Measurements from ENCODE around the gene NEAT1.

NEAT1 gene

GRCh38 chr11:65400307-65401072 is 22.1 kb upstream of the NEAT1 start:
- peaks cover 0 to 58% (median 43%) of the 10 kb centered on the region in 4 experiments for H3K36me3 ChIP-seq (ENCODE audit: control insufficient read depth in 4 of 4, insufficient read depth in 4 of 4, low read length in 3 of 4)
- WGBS (ENCODE audit: insufficient coverage): 92% methylated on average over 17 of the region's 17 CpGs
- no peaks in the 10 kb centered on the region for H3K9me3 ChIP-seq (ENCODE audit: control extremely low read depth in 1 of 5, control insufficient read depth in 4 of 5, insufficient read depth in 2 of 5, low read depth in 1 of 5, low read length in 4 of 5)
- no peak overlapping the region for H3K27ac ChIP-seq (ENCODE audit: insufficient read depth in 1 of 2, low read depth in 1 of 2, low read length in 2 of 2, poor library complexity in 1 of 2, severe bottlenecking in 2 of 2)
- H3K4me3 ChIP-seq (ENCODE audit: control insufficient read depth in 1 of 7, extremely low read depth in 1 of 7, insufficient read depth in 4 of 7, low read depth in 2 of 7, low read length in 6 of 7): no peak overlapping the region
- CTCF ChIA-PET: interaction anchor here (1.2 to 9.7 kb wide), 3 partner anchors 12 to 20 kb away, joined by 3 to 77 read pairs (median 7); no protein-coding TSS in a partner anchor
- H3K4me1 ChIP-seq (ENCODE audit: control extremely low read depth in 1 of 4, control insufficient read depth in 4 of 4, insufficient read depth in 4 of 4, low read length in 3 of 4): peaks cover 2 to 36% (median 34%) of the 10 kb centered on the region in 4 experiments
- no peak for DNase-seq
- POLR2A ChIA-PET: interaction anchor here (0.5 to 5.8 kb wide), 2 partner anchors 13 to 23 kb away, joined by 3 to 55 read pairs; partner anchors contain the start of gene NEAT1
- H3K27me3 ChIP-seq (replicated peaks in 2 of 5; ENCODE audit: control insufficient read depth in 4 of 5, insufficient read depth in 5 of 5, low read length in 4 of 5): no peaks in the 10 kb centered on the region

DNA sequence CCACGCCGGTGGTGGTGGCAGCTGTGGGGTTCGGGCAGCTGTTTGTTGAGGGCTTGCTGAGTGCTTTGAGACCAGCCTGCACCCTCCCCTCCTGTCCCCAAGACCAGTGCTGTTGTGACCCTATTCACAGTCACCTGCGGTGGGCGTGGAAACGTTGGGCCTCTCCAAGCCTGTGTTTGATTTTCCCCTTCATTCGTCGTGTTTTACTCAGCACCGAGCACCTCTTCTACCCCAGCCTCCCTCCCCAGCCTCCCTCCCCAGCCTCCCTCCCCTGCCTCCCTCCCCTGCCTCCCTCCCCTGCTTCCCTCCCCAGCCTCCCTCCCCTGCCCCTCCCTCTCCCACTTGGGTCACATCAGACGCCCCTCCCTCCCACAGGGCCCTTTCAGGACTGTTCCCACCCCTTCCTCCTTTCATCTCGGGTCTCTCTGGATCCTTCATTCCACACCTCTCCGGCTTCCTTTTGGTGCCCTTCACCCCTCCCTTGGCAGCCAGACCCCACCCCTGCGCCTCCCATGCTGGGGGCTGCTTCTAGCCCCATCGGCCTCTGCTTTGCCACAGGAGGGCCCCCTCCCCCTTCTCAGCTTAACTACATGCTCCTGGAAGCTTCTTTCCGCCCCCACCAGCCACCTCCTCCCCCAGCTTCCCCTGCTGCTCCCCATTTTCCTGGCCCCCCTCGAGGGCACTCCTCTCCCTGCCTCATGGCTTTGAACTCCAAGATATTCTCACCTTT is 21.4 kb upstream of the NEAT1 start:
- peak overlapping the region; percentile 46 to 58 for H3K27ac ChIP-seq (ENCODE audit: insufficient read depth in 1 of 2, low read depth in 1 of 2, low read length in 2 of 2, poor library complexity in 1 of 2, severe bottlenecking in 2 of 2)
- CTCF ChIA-PET: interaction anchor here (1.2 to 9.7 kb wide), 4 partner anchors 13 to 193 kb away, joined by 3 to 77 read pairs (median 6); no protein-coding TSS in a partner anchor
- DNase-seq: peak in 1 of 3 donors; percentile 22
- H3K36me3 ChIP-seq (ENCODE audit: control insufficient read depth in 4 of 4, insufficient read depth in 4 of 4, low read length in 3 of 4): peaks cover 0 to 54% (median 41%) of the 10 kb centered on the region in 4 experiments
- 70% methylated on average over 11 of the region's 16 CpGs for WGBS (ENCODE audit: insufficient coverage)
- no peaks in the 10 kb centered on the region for H3K27me3 ChIP-seq (replicated peaks in 2 of 5; ENCODE audit: control insufficient read depth in 4 of 5, insufficient read depth in 5 of 5, low read length in 4 of 5)
- POLR2A ChIA-PET: interaction anchor here (0.5 to 5.8 kb wide), 2 partner anchors 14 to 22 kb away, joined by 3 to 55 read pairs; partner anchors contain the start of gene NEAT1
- H3K9me3 ChIP-seq (ENCODE audit: control extremely low read depth in 1 of 5, control insufficient read depth in 4 of 5, insufficient read depth in 2 of 5, low read depth in 1 of 5, low read length in 4 of 5): no peaks in the 10 kb centered on the region
- peaks cover 2 to 36% (median 34%) of the 10 kb centered on the region in 4 experiments for H3K4me1 ChIP-seq (ENCODE audit: control extremely low read depth in 1 of 4, control insufficient read depth in 4 of 4, insufficient read depth in 4 of 4, low read length in 3 of 4)
- H3K4me3 ChIP-seq (ENCODE audit: control insufficient read depth in 1 of 7, extremely low read depth in 1 of 7, insufficient read depth in 4 of 7, low read depth in 2 of 7, low read length in 6 of 7): no peak overlapping the region

DNA sequence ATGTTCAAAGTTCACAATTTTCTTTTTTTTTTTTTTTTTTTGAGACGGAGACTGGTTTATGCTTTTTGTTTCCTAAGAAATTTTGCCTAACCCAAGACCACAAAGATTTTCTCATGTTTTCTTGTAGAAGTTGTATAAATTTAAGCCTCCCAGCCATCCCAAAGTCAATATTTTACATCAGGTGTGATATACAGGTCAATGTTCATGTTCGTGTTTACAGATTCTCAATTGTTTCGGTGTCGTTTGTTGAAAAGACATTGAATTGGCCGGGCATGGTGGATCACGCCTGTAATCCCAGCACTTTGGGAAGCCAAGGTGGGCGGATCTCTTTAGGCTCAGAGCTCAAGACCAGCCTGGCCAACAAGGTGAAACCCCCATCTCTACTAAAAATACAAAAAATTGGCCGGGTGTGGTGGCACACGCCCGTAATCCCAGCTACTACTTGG is 20.8 kb upstream of the NEAT1 start:
- peaks cover 2 to 36% (median 34%) of the 10 kb centered on the region in 4 experiments for H3K4me1 ChIP-seq (ENCODE audit: control extremely low read depth in 1 of 4, control insufficient read depth in 4 of 4, insufficient read depth in 4 of 4, low read length in 3 of 4)
- no peak overlapping the region for H3K4me3 ChIP-seq (ENCODE audit: control insufficient read depth in 1 of 7, extremely low read depth in 1 of 7, insufficient read depth in 4 of 7, low read depth in 2 of 7, low read length in 6 of 7)
- ChIA-PET POLR2A (interaction anchor here (5.8 kb wide), 1 partner anchor 22 kb away, joined by 55 read pairs; the partner anchor contains the start of gene NEAT1), CTCF (interaction anchor here (0.9 to 9.7 kb wide), 4 partner anchors 14 to 192 kb away, joined by 3 to 77 read pairs (median 6); no protein-coding TSS in a partner anchor)
- DNase-seq: no peak
- H3K9me3 ChIP-seq (ENCODE audit: control extremely low read depth in 1 of 5, control insufficient read depth in 4 of 5, insufficient read depth in 2 of 5, low read depth in 1 of 5, low read length in 4 of 5): no peaks in the 10 kb centered on the region
- peak overlapping the region; percentile 46 to 83 for H3K27ac ChIP-seq (ENCODE audit: insufficient read depth in 1 of 2, low read depth in 1 of 2, low read length in 2 of 2, poor library complexity in 1 of 2, severe bottlenecking in 2 of 2)
- 98% methylated on average over 9 of the region's 10 CpGs for WGBS (ENCODE audit: insufficient coverage)
- peaks cover 0 to 54% (median 40%) of the 10 kb centered on the region in 4 experiments for H3K36me3 ChIP-seq (ENCODE audit: control insufficient read depth in 4 of 4, insufficient read depth in 4 of 4, low read length in 3 of 4)
- no peaks in the 10 kb centered on the region for H3K27me3 ChIP-seq (replicated peaks in 2 of 5; ENCODE audit: control insufficient read depth in 4 of 5, insufficient read depth in 5 of 5, low read length in 4 of 5)

- ChIA-PET POLR2A (interaction anchor here (1.0 to 5.8 kb wide), 5 partner anchors 17 to 106 kb away, joined by 4 to 55 read pairs (median 4); partner anchors contain the start of gene NEAT1), CTCF (interaction anchor here (0.8 to 9.7 kb wide), 6 partner anchors 13 to 191 kb away, joined by 3 to 77 read pairs (median 4); partner anchors contain the start of gene FRMD8)
- 83% methylated on average over 2 of the region's 2 CpGs for WGBS (ENCODE audit: insufficient coverage)
- Histone ChIP-seq H3K27me3 (replicated peaks in 2 of 5; ENCODE audit: control insufficient read depth in 4 of 5, insufficient read depth in 5 of 5, low read length in 4 of 5) (no peaks in the 10 kb centered on the region), H3K27ac (ENCODE audit: insufficient read depth in 1 of 2, low read depth in 1 of 2, low read length in 2 of 2, poor library complexity in 1 of 2, severe bottlenecking in 2 of 2) (peak overlapping the region in 1 of 2 experiments; percentile 83), H3K36me3 (ENCODE audit: control insufficient read depth in 4 of 4, insufficient read depth in 4 of 4, low read length in 3 of 4) (peaks cover 0 to 49% (median 34%) of the 10 kb centered on the region in 4 experiments), H3K9me3 (ENCODE audit: control extremely low read depth in 1 of 5, control insufficient read depth in 4 of 5, insufficient read depth in 2 of 5, low read depth in 1 of 5, low read length in 4 of 5) (no peaks in the 10 kb centered on the region), H3K4me1 (ENCODE audit: control extremely low read depth in 1 of 4, control insufficient read depth in 4 of 4, insufficient read depth in 4 of 4, low read length in 3 of 4) (peaks cover 2 to 36% (median 34%) of the 10 kb centered on the region in 4 experiments), H3K4me3 (ENCODE audit: control insufficient read depth in 1 of 7, extremely low read depth in 1 of 7, insufficient read depth in 4 of 7, low read depth in 2 of 7, low read length in 6 of 7) (no peak overlapping the region)
- DNase-seq: no peak
Measured at GRCh38 chr11:65402790-65403189, 19.8 kb upstream of the NEAT1 start.

GRCh38 chr11:65403607-65404121 is 18.9 kb upstream of the NEAT1 start:
- Histone ChIP-seq H3K27ac (ENCODE audit: insufficient read depth in 1 of 2, low read depth in 1 of 2, low read length in 2 of 2, poor library complexity in 1 of 2, severe bottlenecking in 2 of 2) (peak overlapping the region; percentile 79 to 83), H3K27me3 (replicated peaks in 2 of 5; ENCODE audit: control insufficient read depth in 4 of 5, insufficient read depth in 5 of 5, low read length in 4 of 5) (no peaks in the 10 kb centered on the region), H3K36me3 (ENCODE audit: control insufficient read depth in 4 of 4, insufficient read depth in 4 of 4, low read length in 3 of 4) (peaks cover 4 to 48% (median 31%) of the 10 kb centered on the region in 4 experiments), H3K4me1 (ENCODE audit: control extremely low read depth in 1 of 4, control insufficient read depth in 4 of 4, insufficient read depth in 4 of 4, low read length in 3 of 4) (peaks cover 2 to 36% (median 34%) of the 10 kb centered on the region in 4 experiments), H3K4me3 (ENCODE audit: control insufficient read depth in 1 of 7, extremely low read depth in 1 of 7, insufficient read depth in 4 of 7, low read depth in 2 of 7, low read length in 6 of 7) (peak overlapping the region in 4 of 7 experiments; percentile 11 to 46 (median 38)), H3K9me3 (ENCODE audit: control extremely low read depth in 1 of 5, control insufficient read depth in 4 of 5, insufficient read depth in 2 of 5, low read depth in 1 of 5, low read length in 4 of 5) (no peaks in the 10 kb centered on the region)
- CTCF ChIA-PET: interaction anchor here (0.9 to 9.7 kb wide), 5 partner anchors 12 to 22 kb away, joined by 3 to 77 read pairs (median 5); partner anchors contain the start of gene FRMD8
- POLR2A ChIA-PET: interaction anchor here (0.6 to 5.8 kb wide), 12 partner anchors 11 to 375 kb away, joined by 3 to 55 read pairs (median 4); partner anchors contain the start of genes MALAT1 and NEAT1
- DNase-seq: peak; percentile 91 to 99 (median 97)
- WGBS (ENCODE audit: insufficient coverage): 9% methylated on average over 9 of the region's 12 CpGs

DNA sequence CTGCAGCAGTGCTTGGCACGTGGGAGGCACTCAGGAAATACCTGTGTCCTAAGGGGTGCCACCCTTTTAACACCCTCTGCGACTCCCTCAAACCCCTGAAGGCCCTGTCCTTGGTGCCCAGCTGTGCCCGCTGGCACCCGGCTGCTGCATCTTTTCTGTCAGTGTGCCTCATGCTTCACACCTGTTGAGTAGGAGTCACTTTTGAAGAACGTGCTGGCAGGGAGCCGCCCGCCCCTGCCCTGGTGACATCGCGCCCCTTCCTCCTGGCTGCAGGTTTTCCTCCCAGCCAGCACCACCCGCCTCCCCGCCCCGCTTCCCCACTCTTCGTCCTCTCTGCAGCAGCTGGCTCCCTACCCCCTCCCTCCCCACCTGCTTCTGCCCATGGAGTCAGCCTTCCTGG is 18.4 kb upstream of the NEAT1 start:
- CTCF ChIA-PET: interaction anchor here (0.8 to 9.7 kb wide), 8 partner anchors 11 to 104 kb away, joined by 3 to 77 read pairs (median 4); partner anchors contain the start of gene FRMD8
- peak in 2 of 3 donors; percentile 45 to 60 for DNase-seq

More for the DNA sequence above, 18.4 kb upstream of the NEAT1 start:
- H3K4me3 ChIP-seq (ENCODE audit: control insufficient read depth in 1 of 7, extremely low read depth in 1 of 7, insufficient read depth in 4 of 7, low read depth in 2 of 7, low read length in 6 of 7): peak overlapping the region in 4 of 7 experiments; percentile 11 to 45 (median 38)
- peaks cover 5 to 50% (median 34%) of the 10 kb centered on the region in 4 experiments for H3K36me3 ChIP-seq (ENCODE audit: control insufficient read depth in 4 of 4, insufficient read depth in 4 of 4, low read length in 3 of 4)
- peak overlapping the region; percentile 79 to 83 for H3K27ac ChIP-seq (ENCODE audit: insufficient read depth in 1 of 2, low read depth in 1 of 2, low read length in 2 of 2, poor library complexity in 1 of 2, severe bottlenecking in 2 of 2)
- whole genome bisulfite sequencing (ENCODE audit: insufficient coverage): 7% methylated on average over 9 of the region's 13 CpGs
- H3K27me3 ChIP-seq (replicated peaks in 2 of 5; ENCODE audit: control insufficient read depth in 4 of 5, insufficient read depth in 5 of 5, low read length in 4 of 5): no peaks in the 10 kb centered on the region
- H3K4me1 ChIP-seq (ENCODE audit: control extremely low read depth in 1 of 4, control insufficient read depth in 4 of 4, insufficient read depth in 4 of 4, low read length in 3 of 4): peaks cover 2 to 36% (median 34%) of the 10 kb centered on the region in 4 experiments
- POLR2A ChIA-PET: interaction anchor here (0.6 to 5.8 kb wide), 8 partner anchors 11 to 95 kb away, joined by 3 to 55 read pairs (median 6); partner anchors contain the start of genes FRMD8, MALAT1 and NEAT1
- no peaks in the 10 kb centered on the region for H3K9me3 ChIP-seq (ENCODE audit: control extremely low read depth in 1 of 5, control insufficient read depth in 4 of 5, insufficient read depth in 2 of 5, low read depth in 1 of 5, low read length in 4 of 5)

Data from common myeloid progenitor, CD34-positive (primary cell).